Lung (tissue), 12 donors: ENCODE data around the gene UGT1A6. TPM values are rescaled to one million over a fixed set of nuclear protein-coding genes. Genes with fewer than 3 reads are reported as not detected.
A peak's percentile ranks its signal among the peaks of the same experiment; 100 is the strongest.

ENCODE experiments used
- ATAC-seq: fragments of 200-7000 bp; cut with Tn5 transposase; one replicate; pipeline ENCODE4 v1.9.1; 2020; ENCODE audit warnings: moderate number of reproducible peaks; ENCODE audit not compliant: insufficient read depth, low FRiP score
- DNase-seq, 3 donors: peaks; one replicate each; pipeline ENCODE4 v3.0.0-alpha.2; 2013 to 2017
- H3K27ac ChIP-seq, 2 donors: one replicate each; pipeline ENCODE4 v1.5.1; 2013; ENCODE audit warnings: mild to moderate bottlenecking in 2 of 2, moderate library complexity in 2 of 2, control low read depth in 1 of 2, inconsistent platforms in 1 of 2, low read depth in 1 of 2, low read length in 1 of 2
- H3K27me3 ChIP-seq, 3 donors: one replicate each; pipeline ENCODE4 v1.5.1; 2013; ENCODE audit warnings: low read length in 2 of 3; ENCODE audit not compliant: control insufficient read depth in 3 of 3, insufficient read depth in 3 of 3
- H3K36me3 ChIP-seq, 4 donors: one replicate each; pipeline ENCODE4 v1.5.1; 2013; ENCODE audit warnings: low read length in 4 of 4, mild to moderate bottlenecking in 1 of 4, moderate library complexity in 1 of 4; ENCODE audit not compliant: control insufficient read depth in 4 of 4, insufficient read depth in 4 of 4
- H3K4me1 ChIP-seq, 5 donors: one replicate each; pipeline ENCODE4 v1.5.1; 2013; ENCODE audit warnings: low read length in 5 of 5, mild to moderate bottlenecking in 2 of 5, moderate library complexity in 1 of 5; ENCODE audit not compliant: control insufficient read depth in 5 of 5, insufficient read depth in 5 of 5
- H3K4me3 ChIP-seq: one replicate; pipeline ENCODE4 v1.5.1; 2013; ENCODE audit warnings: mild to moderate bottlenecking, control low read depth, moderate library complexity
- H3K9ac ChIP-seq, 2 donors: one replicate each; pipeline ENCODE4 v1.5.1; 2013; ENCODE audit warnings: low read length in 2 of 2, control low read depth in 1 of 2; ENCODE audit not compliant: insufficient read depth in 1 of 2
- H3K9me3 ChIP-seq, 4 donors: one replicate each; pipeline ENCODE4 v1.5.1; 2013; ENCODE audit warnings: low read length in 3 of 4, mild to moderate bottlenecking in 1 of 4, moderate library complexity in 1 of 4; ENCODE audit not compliant: control insufficient read depth in 4 of 4, insufficient read depth in 3 of 4
- WGBS, 2 donors: extraction: QIAGEN DNeasy Blood & Tissue Kit; methylation state at CpG; one replicate each; pipeline ENCODE4 v1.1.7; 2013; 5-methylcytosine and 5-hydroxymethylcytosine counted together
- polyA plus RNA-seq, 2 donors: library from polyadenylated mRNA; stranded (reverse); fragments of 200-250 nt; gene quantifications; one replicate each; pipeline ENCODE4 v1.2.1, GENCODE V29; 2013
- total RNA-seq, 2 donors: library from RNA; depleted of rRNA in 1 of 2; stranded (reverse); fragments of >200 nt in 1 of 2; gene quantifications; one replicate each; pipeline ENCODE4 v1.2.1, GENCODE V29; 2014 to 2021
- TF ChIP-seq, protein P1 (sequence below): IDR thresholded peaks from 2 replicates; pipeline ENCODE4 v1.5.1; 2012; ENCODE audit warnings: mild to moderate bottlenecking; ENCODE audit errors: control extremely low read depth, extremely low read depth
- donor health status: control.
- donor health status: control.
- donor health status: Bipolar disorder and iron deficiency.
- donor health status: healthy.
- donor health status: DM: yes; HTN: yes; CAD: no.

UGT1A6 gene
- total and polyA plus RNA-seq, 4 donors = 0.63 to 2.3 (median 1.5) TPM

DNA sequence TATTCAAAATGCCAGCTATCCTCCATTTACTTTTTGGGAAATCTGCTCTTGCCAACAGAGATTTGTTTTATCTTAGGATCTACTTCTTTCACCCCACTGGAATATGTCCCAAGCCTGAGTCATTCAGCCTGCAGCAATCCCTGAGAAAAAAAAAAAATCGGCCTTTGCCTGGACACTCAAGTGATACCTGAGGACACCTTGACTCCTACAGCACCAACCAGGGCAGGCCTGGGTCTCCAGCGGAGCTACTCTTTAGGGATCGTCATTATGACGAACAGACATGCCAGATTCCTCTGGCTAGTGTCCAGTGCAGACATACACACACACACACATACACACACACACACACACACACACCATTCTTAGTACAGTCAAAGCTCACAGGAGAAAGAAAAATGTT, 2.2 kb upstream of the UGT1A6 start:
- DNase-seq (peak; percentile 20 to 30 (median 28)), ATAC-seq (no peak)
- Histone ChIP-seq H3K9me3 (no peaks in the 10 kb centered on the region), H3K4me3 (no peak overlapping the region), H3K27me3 (no peaks in the 10 kb centered on the region), H3K4me1 (peaks cover 0 to 11% (median 0%) of the 10 kb centered on the region in 5 donors), H3K27ac (no peak overlapping the region), H3K36me3 (no peaks in the 10 kb centered on the region), H3K9ac (no peak overlapping the region)
- TF ChIP-seq, protein P1, sequence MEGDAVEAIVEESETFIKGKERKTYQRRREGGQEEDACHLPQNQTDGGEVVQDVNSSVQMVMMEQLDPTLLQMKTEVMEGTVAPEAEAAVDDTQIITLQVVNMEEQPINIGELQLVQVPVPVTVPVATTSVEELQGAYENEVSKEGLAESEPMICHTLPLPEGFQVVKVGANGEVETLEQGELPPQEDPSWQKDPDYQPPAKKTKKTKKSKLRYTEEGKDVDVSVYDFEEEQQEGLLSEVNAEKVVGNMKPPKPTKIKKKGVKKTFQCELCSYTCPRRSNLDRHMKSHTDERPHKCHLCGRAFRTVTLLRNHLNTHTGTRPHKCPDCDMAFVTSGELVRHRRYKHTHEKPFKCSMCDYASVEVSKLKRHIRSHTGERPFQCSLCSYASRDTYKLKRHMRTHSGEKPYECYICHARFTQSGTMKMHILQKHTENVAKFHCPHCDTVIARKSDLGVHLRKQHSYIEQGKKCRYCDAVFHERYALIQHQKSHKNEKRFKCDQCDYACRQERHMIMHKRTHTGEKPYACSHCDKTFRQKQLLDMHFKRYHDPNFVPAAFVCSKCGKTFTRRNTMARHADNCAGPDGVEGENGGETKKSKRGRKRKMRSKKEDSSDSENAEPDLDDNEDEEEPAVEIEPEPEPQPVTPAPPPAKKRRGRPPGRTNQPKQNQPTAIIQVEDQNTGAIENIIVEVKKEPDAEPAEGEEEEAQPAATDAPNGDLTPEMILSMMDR = no peak
- 65 to 90% methylated on average over 4 of the region's 4 CpGs for WGBS, 2 donors

DNA sequence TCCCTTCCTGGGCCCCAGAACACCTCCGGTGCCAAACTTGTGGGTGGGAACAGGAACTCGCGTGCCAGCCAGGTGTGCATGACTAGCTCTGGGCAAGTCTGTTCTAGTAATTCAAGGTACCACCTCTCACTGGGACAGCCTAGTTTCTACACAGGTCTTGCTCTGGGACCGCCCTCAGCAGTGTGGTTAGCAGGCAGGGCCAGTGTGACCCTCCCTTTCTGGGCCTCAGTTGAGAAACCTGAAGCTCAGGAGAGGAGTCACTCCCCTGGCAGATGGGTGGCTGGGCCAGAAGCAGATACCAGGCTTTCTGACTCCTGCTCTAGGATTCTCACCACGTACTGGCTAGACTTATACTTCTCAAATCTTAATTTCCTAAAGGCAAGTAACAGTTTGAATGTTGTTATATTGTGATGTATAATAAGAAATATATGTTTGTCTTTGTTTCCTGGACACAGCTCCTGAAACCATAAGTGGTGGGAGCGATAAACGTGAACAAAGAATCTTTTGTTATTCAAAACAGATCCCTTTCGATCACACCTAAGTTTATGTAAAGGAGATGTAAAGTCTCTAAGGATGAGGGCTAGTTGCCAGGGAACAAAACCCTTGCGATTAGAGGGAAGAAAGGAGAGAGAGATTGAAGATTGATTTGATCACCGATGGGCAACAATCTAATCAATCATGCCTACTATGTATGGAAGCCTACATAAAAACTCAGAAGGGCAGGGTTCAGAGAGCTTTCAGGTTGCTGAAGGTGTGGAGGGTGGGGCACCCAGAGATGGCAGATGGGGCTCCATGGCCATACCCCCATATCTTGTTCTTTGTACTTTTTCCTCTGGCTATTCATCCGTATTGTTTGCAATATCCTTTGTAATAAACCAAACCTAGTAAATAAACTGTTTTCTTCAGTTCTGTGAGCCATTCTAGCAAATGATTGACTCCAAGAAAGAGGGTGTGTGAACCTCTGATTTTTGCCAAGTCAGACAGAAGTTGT, 952 bp upstream of the UGT1A6 start:
- 86 to 89% methylated on average over 11 of the region's 11 CpGs for WGBS, 2 donors
- Histone ChIP-seq H3K27me3 (no peaks in the 10 kb centered on the region), H3K9ac (no peak overlapping the region), H3K36me3 (no peaks in the 10 kb centered on the region), H3K4me3 (no peak overlapping the region), H3K27ac (no peak overlapping the region), H3K9me3 (no peaks in the 10 kb centered on the region), H3K4me1 (peaks cover 0 to 11% (median 0%) of the 10 kb centered on the region in 5 donors)
- DNase-seq (no peak), ATAC-seq (no peak)
- TF ChIP-seq, protein P1 = no peak

DNA sequence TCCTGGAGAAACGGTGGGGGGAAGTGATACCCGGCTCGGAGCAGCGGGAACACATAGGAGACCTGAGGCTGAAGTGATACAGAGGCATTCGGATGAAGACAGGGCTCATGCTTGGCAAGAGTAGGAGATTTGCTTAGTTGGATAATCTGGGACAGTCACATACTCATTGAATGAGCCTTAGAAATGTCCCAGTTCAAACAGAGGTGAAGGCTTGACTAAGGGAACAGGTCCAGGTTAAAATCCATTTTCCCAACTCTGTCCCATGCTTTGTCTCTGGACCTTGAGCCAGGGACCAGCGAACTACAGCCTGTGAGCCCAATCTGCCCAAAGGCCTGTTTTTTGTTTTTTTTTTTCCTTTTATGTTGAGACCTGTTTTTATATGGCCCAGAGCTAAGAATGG, 1.3 kb downstream of the UGT1A6 start:
- Histone ChIP-seq H3K27me3 (no peaks in the 10 kb centered on the region), H3K27ac (no peak overlapping the region), H3K9me3 (no peaks in the 10 kb centered on the region), H3K9ac (no peak overlapping the region), H3K4me1 (peaks cover 0 to 11% (median 0%) of the 10 kb centered on the region in 5 donors), H3K36me3 (no peaks in the 10 kb centered on the region), H3K4me3 (no peak overlapping the region)
- DNase-seq (no peak), ATAC-seq (no peak)
- TF ChIP-seq, protein P1 = no peak
- 69 to 73% methylated on average over 6 of the region's 6 CpGs for WGBS, 2 donors
